ENCODE measurements around the gene AGXT2. TPM values are rescaled to one million over a fixed set of nuclear protein-coding genes. Genes with fewer than 3 reads are reported as not detected.

AGXT2 gene
- total RNA-seq, 1 experiment from 2014 or later = not detected

DNA sequence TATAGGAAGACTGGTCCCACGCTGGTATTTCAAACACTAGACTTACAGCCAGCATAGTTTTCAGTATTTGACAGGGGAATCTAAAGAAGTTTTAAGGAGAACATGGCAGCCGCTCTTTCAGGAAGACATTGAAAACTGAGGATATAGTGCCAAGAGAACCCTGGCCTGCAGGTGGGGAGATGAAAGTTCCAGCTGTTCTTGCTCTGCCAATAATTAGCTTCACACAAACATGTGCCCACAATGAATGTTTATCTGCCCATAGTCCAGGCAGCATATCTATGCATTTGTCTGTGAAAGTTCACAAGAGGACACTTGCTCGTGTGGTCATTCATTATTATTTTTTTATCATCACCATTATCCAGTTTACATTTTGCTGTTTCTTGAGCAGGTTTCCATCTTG lies 47.6 kb upstream of the AGXT2 start:
- Histone ChIP-seq H3K4me1 (ENCODE audit: control insufficient read depth in 1 of 2, insufficient read depth in 2 of 2, low read length in 2 of 2) (no peaks in the 10 kb centered on the region), H3K36me3 (ENCODE audit: control insufficient read depth in 1 of 2, insufficient read depth in 2 of 2, low read length in 2 of 2) (no peaks in the 10 kb centered on the region), H2AFZ (ENCODE audit: low read depth, low read length, poor library complexity, severe bottlenecking) (no peak overlapping the region), H3K4me3 (replicated peaks in 1 of 2; ENCODE audit: low read depth in 1 of 2, low read length in 2 of 2) (no peak overlapping the region), H3K9me2 (ENCODE audit: insufficient read depth) (no peaks in the 10 kb centered on the region), H3K79me2 (ENCODE audit: insufficient read depth, low read length) (no peaks in the 10 kb centered on the region), H3K27ac (ENCODE audit: low read depth, low read length) (no peak overlapping the region), H3K27me3 (ENCODE audit: insufficient read depth, low read length) (peaks cover 22% of the 10 kb centered on the region), H4K20me1 (ENCODE audit: insufficient read depth) (no peaks in the 10 kb centered on the region), H3K9ac (ENCODE audit: low read length) (no peak overlapping the region), H3K9me3 (ENCODE audit: control insufficient read depth in 1 of 2, insufficient read depth in 1 of 2, low read depth in 1 of 2, low read length in 2 of 2) (no peaks in the 10 kb centered on the region), H3K4me2 (ENCODE audit: low read length) (no peak overlapping the region)
- intact Hi-C loops (cut with micrococcal nuclease) = loop anchor here (10.0 kb wide), 1 partner anchor 499 kb away; no protein-coding TSS in a partner anchor
- TF ChIP-seq FOSL1 (IDR thresholded peaks at IDR 0.05; ENCODE audit: low read depth) (no peak), RAD21 (IDR thresholded peaks at IDR 0.05; ENCODE audit: low read depth) (no peak)
- TF ChIP-seq, protein P1, sequence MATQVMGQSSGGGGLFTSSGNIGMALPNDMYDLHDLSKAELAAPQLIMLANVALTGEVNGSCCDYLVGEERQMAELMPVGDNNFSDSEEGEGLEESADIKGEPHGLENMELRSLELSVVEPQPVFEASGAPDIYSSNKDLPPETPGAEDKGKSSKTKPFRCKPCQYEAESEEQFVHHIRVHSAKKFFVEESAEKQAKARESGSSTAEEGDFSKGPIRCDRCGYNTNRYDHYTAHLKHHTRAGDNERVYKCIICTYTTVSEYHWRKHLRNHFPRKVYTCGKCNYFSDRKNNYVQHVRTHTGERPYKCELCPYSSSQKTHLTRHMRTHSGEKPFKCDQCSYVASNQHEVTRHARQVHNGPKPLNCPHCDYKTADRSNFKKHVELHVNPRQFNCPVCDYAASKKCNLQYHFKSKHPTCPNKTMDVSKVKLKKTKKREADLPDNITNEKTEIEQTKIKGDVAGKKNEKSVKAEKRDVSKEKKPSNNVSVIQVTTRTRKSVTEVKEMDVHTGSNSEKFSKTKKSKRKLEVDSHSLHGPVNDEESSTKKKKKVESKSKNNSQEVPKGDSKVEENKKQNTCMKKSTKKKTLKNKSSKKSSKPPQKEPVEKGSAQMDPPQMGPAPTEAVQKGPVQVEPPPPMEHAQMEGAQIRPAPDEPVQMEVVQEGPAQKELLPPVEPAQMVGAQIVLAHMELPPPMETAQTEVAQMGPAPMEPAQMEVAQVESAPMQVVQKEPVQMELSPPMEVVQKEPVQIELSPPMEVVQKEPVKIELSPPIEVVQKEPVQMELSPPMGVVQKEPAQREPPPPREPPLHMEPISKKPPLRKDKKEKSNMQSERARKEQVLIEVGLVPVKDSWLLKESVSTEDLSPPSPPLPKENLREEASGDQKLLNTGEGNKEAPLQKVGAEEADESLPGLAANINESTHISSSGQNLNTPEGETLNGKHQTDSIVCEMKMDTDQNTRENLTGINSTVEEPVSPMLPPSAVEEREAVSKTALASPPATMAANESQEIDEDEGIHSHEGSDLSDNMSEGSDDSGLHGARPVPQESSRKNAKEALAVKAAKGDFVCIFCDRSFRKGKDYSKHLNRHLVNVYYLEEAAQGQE (IDR thresholded peaks at IDR 0.05; ENCODE audit: low read depth) = no peak
- ATAC-seq (no peak), DNase-seq (ENCODE audit: low read depth, low spot score) (no peak)
- CTCF ChIA-PET = no interaction called here
- RAD21 ChIA-PET (ENCODE audit: low non-redundant PET in 1 of 2, low total read pairs in 2 of 2, uncharacterized antibody in 2 of 2, unreplicated experiment in 2 of 2) = no interaction called here
- no TSS peak for BruUV-seq (replicated peaks)
- POLR2A ChIA-PET = no interaction called here

DNA sequence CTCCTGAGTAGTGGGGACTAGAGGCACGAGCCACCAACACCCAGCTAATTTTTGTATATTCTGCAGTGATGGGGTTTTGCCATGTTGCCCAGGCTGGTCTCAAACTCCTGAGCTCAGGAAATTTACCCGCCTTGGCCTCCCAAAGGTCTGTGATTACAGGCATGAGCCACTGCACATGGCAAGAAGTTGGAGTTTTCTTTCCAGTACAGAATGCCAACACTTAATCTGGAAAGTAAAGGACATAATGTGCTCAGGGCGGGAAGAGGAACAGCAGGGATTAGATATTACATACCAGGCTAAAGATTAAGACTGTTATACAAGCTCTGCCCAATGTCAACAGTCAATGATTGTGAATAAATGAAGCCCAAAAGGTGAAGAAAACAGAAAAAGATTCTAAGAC lies 47.2 kb upstream of the AGXT2 start:
- no peak overlapping the region for H3K4me2 ChIP-seq (ENCODE audit: low read length)
- H3K9me3 ChIP-seq (ENCODE audit: control insufficient read depth in 1 of 2, insufficient read depth in 1 of 2, low read depth in 1 of 2, low read length in 2 of 2) = no peaks in the 10 kb centered on the region
- no peaks in the 10 kb centered on the region for H3K36me3 ChIP-seq (ENCODE audit: control insufficient read depth in 1 of 2, insufficient read depth in 2 of 2, low read length in 2 of 2)
- peaks cover 22% of the 10 kb centered on the region for H3K27me3 ChIP-seq (ENCODE audit: insufficient read depth, low read length)
- no peaks in the 10 kb centered on the region for H3K9me2 ChIP-seq (ENCODE audit: insufficient read depth)
- no peak overlapping the region for H3K9ac ChIP-seq (ENCODE audit: low read length)
- H3K4me3 ChIP-seq (replicated peaks in 1 of 2; ENCODE audit: low read depth in 1 of 2, low read length in 2 of 2) = no peak overlapping the region
- ChIA-PET CTCF (no interaction called here), RAD21 (ENCODE audit: low non-redundant PET in 1 of 2, low total read pairs in 2 of 2, uncharacterized antibody in 2 of 2, unreplicated experiment in 2 of 2) (no interaction called here), POLR2A (no interaction called here)
- ATAC-seq (no peak), DNase-seq (ENCODE audit: low read depth, low spot score) (no peak)
- H4K20me1 ChIP-seq (ENCODE audit: insufficient read depth) = no peaks in the 10 kb centered on the region
- intact Hi-C loops (cut with micrococcal nuclease) = loop anchor here (10.0 kb wide), 1 partner anchor 500 kb away; no protein-coding TSS in a partner anchor
- H3K4me1 ChIP-seq (ENCODE audit: control insufficient read depth in 1 of 2, insufficient read depth in 2 of 2, low read length in 2 of 2) = no peaks in the 10 kb centered on the region
- H3K27ac ChIP-seq (ENCODE audit: low read depth, low read length) = no peak overlapping the region
- no peak overlapping the region for H2AFZ ChIP-seq (ENCODE audit: low read depth, low read length, poor library complexity, severe bottlenecking)
- BruUV-seq (replicated peaks) = no TSS peak
- no peaks in the 10 kb centered on the region for H3K79me2 ChIP-seq (ENCODE audit: insufficient read depth, low read length)
- TF ChIP-seq, protein P2, sequence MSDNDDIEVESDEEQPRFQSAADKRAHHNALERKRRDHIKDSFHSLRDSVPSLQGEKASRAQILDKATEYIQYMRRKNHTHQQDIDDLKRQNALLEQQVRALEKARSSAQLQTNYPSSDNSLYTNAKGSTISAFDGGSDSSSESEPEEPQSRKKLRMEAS (IDR thresholded peaks at IDR 0.05) = no peak
- no peak for TF ChIP-seq TCF7L2 (IDR thresholded peaks at IDR 0.05; ENCODE audit: borderline replicate concordance, extremely low read depth, insufficient read depth, insufficient read length)

All from HCT116 (cell line).